8988T (cell line): ENCODE measurements around the gene TTC34.

Source experiments
- DNase-seq: peaks from one replicate; pipeline ENCODE4 v3.0.0; 2011

TTC34 gene

DNA sequence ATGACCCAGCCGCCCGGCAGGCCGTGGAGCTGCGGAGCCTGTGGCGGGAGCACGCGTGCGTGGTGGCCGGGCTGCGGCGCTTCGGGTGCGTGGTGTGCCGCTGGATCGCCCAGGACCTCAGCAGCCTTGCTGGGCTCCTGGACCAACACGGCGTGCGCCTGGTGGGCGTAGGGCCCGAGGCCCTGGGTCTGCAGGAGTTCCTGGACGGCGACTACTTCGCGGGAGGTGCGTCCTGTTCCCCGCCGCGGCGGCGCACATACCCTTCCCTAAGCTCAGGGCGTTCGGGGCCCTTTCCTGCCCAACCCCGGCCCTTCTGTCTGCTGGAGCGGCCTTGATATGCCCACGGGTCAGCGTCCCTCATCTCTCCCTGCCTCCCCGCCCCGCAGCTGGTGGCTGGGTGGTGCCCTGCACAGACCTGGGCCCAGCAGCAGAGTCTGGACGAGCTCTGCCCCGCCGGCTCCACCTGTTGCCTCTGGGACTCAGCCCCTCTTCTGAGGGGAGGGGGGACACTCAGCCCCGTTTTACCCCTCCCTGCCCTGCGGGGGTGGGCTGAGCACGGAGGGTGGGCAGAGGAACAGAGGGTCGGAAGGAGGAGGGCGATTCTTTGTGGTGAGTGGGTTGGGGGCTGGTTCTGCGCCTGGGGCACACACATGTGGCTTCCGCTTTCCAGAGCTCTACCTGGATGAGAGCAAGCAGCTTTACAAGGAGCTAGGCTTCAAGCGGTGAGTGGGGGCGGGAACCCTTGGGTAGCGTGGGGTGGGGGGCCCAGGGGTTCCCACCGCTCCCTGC, 214.2 kb downstream of the TTC34 start:
- DNase-seq = peak; percentile 51

DNA sequence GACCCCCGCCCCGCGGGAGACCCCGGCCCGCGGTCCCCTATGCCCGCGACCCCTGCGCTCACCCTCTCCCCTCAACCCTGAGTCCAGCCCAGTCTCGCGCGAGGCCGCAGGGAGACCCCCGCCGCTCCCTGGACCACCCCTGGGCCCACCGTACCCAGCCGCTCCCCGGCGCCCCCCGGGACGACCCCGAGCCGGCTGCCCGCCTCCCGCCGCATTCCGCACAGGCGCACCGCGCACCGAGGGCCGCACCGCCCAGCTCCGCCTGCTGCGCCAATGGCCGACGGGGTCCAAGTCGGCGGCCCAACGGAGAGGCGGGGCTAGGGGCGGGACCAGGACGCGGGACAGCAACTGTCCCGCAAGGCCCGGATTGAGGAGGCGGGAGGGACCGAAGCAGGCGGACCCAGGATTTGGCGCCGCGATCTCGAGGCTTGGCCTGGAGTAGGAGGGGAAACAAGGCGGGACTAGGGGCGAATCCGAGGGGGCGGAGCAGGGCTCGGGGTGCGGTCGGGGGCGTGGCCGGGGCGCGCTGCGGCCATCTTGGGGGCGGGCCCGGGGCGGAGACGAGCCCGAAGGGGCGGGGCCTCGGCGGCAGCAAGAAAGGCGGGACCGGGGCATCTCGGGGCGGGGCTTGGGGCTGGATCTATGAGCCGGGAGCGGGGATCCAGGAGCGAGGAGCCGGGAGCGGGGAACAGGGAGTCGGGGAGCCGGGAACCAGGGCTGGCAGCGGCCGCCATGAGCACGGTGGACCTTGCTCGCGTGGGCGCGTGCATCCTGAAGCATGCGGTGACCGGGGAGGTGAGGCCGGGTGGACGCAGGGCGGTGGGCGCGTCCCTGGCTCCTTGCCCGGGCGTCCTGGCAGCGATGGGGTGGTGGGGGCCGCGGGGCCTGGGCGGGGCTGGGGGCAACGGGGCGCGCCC, 215.1 kb downstream of the TTC34 start, which contains the start of gene PRXL2B:
Gene PRXL2B (plus strand): TSS at position 624 of the 917 bp plus-strand sequence. CDS start 109 bp downstream, at position 733.
- peak; percentile 97 for DNase-seq
